Measurements from ENCODE around the gene RILPL1.

DNA sequence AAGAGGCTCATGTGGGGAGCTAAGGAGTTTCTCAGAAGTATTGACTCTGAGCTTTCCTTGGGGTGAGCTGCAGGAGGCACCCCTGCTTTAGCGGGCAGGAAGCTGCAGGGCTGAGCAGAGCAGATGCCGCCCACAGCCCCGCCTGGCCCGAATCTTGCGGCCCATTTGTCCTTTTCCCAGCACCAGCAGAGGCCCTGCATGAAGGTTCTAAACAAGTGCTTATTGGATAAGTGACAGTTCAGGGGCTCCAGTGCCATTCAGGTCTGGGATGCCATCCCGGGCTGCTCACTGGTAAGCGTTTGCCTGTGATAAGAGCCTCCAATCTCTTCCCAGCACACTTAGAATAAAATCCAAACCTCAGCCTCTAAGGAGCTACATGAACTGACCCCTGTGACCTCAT lies 11.4 kb downstream of the RILPL1 start:
- TF ChIP-seq POLR2A (IDR thresholded peaks at IDR 0.05) = no peak
- TF ChIP-seq, protein P1, sequence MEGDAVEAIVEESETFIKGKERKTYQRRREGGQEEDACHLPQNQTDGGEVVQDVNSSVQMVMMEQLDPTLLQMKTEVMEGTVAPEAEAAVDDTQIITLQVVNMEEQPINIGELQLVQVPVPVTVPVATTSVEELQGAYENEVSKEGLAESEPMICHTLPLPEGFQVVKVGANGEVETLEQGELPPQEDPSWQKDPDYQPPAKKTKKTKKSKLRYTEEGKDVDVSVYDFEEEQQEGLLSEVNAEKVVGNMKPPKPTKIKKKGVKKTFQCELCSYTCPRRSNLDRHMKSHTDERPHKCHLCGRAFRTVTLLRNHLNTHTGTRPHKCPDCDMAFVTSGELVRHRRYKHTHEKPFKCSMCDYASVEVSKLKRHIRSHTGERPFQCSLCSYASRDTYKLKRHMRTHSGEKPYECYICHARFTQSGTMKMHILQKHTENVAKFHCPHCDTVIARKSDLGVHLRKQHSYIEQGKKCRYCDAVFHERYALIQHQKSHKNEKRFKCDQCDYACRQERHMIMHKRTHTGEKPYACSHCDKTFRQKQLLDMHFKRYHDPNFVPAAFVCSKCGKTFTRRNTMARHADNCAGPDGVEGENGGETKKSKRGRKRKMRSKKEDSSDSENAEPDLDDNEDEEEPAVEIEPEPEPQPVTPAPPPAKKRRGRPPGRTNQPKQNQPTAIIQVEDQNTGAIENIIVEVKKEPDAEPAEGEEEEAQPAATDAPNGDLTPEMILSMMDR (IDR thresholded peaks at IDR 0.05) = no peak

All from uterus (tissue), 2 donors.